Left renal pelvis (tissue), 4 donors: ENCODE measurements around the gene ANKH. TPM values are rescaled to one million over a fixed set of nuclear protein-coding genes. Genes with fewer than 3 reads are reported as not detected.

Experiments
- DNase-seq, 4 donors: peaks; one replicate each; pipeline ENCODE4 v3.0.0-alpha.2; 2013; ENCODE audit warnings: low read depth in 4 of 4, low spot score in 3 of 4
- polyA plus RNA-seq, 4 donors: library from polyadenylated mRNA; unstranded; fragments of 120-200 nt; gene quantifications; one replicate each; pipeline ENCODE4 v1.2.1, GENCODE V29; 2013; ENCODE audit not compliant: insufficient read length in 4 of 4

ANKH gene
- polyA plus RNA-seq, 4 donors: 11.0 to 22.5 (median 15.8) TPM

DNA sequence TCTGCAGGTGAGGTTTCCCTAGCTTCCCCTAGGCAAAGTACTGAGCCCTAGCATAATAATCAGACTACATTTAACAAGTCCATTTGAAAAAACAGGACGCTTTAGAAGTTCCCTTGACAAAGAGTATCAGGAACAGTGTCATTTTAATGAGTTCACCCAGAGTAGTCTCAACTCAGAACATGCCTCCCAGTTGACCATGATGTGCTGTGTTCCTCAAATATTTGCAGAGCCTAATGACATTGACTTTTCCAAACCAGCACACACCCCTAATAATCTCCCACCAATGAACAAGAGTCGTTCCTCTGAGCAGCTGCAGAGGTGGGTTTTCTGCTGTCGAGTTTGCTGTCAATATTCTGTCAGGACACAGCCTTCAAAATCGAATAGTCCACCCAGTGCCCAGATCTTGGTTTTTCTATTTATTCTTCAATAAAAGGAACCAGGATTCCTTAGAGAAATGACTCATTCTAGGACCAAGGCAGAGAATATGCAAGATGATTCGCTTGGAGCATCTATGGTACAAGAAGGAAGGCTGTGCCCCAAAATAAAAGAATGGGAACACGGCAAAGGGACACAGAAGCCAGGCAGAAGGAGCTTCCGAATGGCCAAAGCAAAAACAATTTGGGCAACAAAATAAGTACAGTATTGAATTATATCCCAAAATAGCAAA lies 149.5 kb downstream of the ANKH start:
- no peak for DNase-seq

DNA sequence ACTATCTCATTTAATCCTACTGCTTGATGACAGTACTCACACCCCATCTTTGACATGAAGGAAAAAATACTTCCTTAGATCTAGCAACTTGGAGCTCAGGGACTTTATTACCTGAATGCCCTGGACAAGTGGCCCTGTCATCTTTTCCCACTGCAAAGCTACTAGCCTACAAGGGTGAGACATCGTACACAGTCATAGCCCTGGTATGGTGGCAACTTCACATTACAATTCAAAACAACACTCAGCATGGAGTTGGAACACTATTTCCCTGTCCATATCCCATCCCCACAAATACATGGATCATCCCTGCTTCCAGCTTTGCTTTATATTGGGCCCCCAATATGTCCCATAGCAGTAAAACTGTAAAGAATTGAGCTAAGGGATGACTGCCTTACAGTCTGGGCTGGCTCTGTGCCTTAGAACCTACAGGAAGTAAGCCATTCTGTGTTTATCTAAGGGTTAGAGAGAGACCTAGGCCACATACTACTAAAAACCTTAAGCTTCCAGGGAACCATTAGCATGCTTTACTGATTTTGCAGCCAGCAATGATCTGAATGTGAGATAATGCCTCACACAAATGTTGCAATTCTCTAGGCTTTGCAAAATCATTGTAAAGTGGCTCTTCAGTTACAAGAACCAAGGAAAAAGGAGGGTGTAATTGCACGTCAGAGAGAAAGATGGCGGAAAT lies 151.2 kb downstream of the ANKH start:
- DNase-seq: no peak

DNA sequence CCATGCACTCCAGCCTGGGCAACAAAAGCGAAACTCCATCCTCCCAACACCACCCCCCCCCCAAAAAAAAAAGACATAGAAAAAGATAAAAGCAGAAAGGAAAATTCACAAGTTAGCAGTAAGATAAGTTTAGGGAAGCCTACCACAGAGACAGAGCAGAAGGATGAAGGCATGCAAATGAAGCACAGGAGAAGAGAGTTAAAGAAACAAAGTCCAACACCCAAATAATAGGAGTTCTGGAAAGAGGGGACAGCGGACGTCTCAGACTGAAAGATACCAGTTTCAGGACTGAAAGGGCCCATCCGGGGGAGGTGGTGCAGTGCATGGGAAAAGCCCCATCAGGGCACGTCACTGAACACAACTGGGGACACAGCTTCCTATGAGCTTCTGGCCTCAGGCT lies 152.8 kb downstream of the ANKH start:
- no peak for DNase-seq

DNA sequence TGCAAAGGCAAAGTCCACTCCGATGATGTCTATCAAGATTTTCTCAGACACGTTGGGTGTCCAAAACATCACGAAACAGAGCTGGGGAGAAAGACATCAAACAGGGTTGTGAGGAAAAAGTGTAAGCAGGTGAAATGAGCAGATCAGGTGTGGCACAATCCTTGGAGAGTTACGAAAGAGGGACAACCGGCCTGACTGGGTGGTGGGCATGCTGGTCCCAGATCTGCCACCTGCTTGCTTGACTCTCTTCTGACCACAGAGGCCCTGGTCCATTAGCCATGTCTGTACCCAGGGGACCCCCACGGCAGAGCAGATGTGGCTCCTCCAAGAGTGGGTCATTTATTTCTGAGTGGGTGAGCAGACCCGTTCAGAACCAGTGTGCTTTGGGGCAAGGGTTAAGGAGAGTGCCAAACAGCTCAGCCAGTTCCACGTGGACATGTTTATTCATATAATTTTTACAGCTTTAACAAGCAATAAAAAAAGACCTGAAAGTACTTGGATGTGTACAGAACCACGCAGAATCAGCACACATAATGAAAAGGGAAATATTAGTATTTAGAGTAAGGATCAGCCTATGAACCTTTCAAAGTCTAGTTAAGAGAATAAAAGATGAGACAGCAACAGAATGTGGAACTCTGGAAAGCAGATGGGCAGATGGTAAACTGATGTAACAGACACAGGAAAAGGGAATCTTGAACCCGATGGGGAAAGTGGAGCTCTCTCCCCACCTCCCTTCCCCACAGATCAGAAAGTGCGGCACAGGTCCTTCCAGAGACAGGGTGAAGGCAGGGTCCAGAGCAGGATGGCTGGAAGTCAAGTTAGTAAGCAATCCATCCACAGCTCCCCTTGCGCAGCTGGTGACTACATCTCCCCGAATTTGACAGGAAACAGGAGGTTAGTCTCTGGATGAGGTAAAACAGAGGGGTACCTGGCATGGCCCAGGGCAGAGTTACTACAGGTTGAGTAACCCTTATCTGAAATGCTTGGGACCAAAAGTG lies 154.5 kb downstream of the ANKH start:
- DNase-seq: no peak

DNA sequence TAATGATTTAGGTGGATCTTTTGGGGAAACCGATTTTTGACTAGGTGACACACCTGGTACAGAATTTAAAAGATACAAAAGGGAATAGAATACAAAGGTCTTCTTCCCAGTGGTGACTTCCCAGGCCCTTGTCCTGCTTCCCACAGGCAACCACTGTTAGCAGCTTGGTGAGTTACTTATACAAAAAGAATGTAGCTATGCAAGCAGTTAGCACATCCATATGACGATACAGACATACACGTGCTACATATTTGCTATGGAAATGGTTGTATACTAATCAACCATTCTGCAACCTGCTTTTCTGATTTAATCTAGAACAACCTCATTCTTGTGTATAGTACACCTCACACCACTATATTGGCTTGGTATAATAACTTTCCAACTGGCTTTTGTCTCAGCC lies 156.1 kb downstream of the ANKH start:
- DNase-seq: no peak

DNA sequence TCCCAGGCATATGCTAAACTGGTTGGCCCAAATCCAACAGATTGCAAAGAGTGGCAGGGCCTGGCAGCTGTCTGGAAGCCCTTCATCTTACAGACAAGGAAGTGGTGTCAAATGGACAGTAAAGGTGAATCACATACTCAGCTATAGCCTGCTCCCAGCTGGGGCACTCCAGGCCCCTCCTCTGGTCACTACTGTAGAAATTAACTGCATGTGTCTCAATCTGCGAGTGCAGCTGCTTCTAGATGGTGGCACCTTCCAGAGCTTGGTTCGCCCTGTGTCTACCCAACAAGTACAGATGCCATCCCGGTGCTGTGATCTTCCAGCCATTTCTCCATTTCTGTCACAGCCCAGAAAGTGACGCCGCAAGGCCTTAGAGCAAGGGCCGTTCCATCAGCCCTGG lies 156.9 kb downstream of the ANKH start:
- DNase-seq: no peak

DNA sequence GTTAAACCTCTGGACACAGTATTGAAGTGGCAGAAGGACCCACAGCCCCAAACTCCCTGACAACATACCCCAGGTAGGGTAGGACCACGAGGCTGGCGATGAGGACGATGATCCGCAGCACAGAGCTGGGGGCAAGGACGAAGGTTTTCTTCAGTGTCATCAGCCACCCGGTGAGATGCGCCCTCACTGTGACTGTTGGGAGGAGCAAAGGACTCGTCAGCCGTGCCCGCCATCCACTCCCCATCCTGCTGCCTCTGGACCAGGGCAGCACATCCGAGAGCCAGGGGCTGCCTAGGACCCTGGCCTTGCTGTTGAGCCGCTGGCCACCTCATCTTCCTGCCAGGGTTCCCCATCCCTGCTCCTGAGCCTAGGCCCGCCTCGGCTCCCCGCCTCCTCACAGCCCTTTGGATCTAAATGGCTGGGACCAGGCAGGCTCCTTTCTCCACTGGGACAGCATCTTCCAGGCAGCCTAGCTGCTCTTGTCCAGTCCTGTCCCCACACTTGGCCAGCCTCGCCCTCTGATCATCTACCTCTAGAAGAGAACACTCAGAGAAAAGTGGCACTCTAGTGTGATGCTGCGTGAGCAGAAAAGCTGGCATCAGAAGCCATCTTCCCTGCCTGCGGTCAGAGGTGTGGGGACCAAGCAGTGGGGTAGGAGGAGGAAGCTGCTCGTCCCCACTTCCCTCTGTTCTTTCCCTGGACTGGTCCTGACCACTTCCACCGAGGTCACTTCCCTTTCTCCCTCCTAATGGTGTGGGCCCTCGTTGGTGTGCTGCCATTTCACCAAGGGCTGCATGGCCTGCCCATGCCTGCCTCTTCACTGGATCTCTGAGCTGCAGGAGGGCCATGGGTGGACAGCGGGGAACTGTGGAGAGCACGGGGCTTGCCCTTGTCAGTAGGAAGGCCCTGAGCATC lies 157.8 kb downstream of the ANKH start:
- no peak for DNase-seq

DNA sequence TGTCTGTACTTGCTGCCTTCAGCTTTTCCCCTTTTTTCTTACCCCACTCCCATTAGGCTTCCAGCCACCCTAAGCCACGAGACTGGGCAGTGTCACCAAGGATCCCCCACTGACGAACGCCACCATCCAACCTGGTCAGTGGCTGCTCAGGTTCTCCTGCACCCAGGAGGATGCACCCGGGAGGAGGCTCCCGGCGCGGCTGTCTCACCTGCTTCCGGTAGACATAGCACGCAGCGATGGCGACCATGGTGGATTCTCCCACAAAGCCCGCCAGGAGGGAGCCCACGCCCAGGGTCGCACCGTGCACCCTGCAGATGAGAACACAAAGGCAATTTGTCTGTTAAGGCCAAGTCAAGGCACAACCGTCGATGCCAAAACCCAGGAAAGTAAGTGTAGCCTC lies 158.9 kb downstream of the ANKH start:
- DNase-seq: no peak

DNA sequence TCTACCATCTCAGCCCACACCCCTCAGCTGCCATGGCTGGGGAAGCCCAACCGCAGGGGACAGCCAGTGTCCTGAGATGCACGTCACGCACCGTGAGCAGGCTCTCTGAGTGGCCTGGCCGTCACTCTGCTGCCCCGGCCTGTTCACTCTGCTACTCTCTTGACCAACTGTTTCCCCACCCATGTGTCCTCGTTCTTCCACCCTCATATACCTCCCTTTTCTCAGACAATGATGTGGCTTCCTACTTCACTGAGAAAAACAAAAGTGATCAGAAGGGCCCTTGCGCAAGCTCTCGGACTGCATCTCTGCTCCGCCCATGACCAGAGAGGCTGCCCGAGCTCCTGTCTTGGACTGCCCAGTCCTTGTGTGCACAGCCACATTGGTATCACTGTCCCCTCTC lies 159.4 kb downstream of the ANKH start:
- no peak for DNase-seq

DNA sequence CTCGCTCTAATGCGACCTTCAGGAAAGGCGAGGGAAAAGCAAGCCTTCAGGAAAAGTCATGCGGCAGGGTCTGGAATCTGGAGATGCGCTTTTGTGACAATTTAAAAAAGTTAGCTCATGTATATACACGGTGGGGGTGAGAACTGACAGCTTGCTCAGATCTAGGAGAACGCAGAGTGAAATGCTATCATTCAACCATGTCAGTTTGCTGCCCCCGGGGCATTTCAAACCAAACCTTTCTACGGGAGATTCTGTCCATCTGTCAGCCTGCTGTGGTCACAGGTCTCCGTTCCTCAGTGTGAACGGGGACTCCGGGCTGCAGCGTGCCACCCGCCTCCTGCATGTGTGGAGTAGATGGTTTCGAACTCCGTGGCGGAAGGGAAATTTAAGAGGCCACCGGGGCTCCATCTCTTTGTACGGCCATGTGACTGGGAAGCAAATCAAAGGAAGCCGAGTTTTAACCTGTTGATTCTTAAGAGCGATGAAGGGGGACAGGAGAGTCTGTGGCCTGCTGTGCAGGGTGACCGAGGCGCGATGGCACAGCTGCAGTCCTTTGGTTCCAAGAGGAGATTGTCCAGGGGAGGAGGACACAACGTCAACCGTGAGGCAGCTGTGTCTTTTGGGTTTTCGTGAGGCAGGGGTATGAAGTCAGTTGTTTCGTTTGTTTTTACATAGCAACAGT lies 161.1 kb downstream of the ANKH start:
- DNase-seq: no peak

DNA sequence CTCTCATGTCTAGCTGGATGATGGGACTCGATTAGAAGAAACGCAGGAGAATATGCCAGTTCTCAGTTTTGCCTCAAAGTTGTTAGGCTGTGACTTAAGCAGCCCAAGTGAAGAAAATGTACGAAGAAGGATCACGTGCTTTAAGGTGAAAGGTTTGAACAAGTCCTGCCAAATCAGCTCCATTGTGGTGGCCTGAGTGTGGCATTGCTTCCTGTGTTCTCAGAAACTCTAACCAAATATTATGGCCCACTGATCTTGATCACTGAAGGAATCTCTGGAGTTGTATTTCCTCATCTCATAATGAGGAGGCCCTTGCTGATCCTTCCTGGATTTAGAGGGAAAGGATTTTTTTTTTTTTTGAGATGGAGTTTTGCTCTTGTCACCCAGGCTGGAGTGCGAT lies 163.0 kb downstream of the ANKH start:
- DNase-seq: no peak

DNA sequence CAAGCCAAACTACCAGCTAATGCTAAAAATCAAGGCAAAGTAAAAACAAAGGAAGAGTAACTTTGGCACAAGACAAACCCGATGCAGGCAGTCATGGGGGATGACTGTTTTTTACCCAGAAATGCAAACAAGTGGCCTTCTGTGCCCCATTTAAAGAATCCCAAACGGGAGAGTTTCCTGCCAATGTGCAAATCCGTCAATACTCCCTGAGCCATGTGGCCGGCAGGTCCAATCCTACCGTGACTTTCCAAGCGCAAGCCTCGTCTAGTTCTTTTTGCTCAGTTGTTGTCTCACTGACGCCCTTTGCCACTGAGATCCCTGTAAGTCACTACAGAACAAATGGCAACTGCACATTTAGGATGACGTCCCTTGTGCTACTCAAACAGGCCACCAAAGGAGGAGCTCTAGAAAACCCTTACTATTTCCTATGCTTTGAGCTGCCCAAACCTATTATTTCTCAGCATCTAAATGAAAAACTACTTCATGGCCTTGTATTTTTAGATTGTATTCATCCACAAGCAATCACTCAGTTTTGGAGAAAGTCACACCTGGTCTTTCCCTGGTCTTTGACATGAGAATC lies 163.7 kb downstream of the ANKH start:
- no peak for DNase-seq

DNA sequence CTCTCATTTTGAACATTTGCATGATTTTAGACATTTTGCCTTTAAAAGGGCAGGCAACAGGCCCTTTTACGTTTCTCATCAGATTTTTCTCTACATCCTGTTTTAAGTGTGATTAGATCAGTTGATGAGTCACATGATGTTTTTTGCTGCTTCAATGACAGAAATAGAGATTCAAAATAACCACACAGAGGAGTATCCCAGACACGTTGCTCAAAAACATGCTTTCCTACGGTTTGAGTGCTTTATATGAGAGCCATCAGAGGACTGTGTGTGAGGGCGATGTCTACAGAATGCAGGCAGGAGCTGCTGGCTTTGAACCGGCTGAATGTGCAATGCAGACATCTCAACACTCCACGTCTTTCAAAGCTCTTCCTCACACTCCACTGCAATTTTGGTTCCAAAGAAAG lies 165.0 kb downstream of the ANKH start:
- no peak for DNase-seq

DNA sequence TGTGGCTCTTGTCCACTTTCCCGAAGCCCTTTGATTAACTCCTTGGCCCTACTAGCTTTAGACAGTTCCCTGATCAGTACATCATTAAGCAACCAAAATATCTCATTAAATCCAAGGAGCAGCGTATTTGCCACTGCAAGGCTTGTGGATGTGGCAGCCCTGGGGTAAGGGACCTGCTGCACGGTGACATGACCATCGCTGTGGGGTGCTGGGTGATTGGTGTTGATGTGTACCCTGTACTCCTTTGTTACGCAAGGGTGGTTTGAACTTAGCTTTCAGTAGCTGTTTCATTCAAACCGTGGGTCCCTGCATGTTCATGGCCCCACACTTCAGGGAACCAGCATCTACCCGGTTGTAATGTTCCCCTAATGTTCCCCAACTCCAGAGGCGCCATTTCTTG lies 166.0 kb downstream of the ANKH start:
- no peak for DNase-seq

DNA sequence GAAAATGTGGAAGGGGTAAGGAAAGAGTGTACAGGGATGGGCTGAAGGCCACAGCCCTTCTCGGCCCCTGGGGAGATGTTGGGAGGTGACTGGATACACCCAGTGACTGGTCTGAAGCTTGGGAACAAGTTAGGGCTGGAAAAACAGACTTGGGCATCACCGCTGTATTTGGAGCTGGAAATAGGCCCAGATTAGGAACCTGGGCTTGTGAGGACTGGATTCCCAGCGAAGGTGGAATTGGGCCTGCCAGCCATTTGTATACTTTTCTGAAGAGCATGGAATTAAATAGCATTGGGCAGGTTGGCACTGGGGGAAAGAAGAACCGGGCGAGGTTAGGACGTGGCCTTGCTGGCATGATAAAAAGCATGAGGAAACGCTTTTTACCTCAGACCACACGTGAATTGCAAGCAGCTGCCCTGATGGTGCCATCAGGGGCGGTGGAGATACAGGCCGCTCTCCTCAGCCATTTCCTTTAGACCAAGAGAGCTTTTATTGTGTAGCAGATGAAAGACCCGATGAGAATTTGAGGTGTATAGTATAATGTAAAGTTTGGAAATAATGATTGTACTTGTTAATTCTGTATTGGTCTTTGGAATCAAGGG lies 169.2 kb downstream of the ANKH start:
- no peak for DNase-seq

DNA sequence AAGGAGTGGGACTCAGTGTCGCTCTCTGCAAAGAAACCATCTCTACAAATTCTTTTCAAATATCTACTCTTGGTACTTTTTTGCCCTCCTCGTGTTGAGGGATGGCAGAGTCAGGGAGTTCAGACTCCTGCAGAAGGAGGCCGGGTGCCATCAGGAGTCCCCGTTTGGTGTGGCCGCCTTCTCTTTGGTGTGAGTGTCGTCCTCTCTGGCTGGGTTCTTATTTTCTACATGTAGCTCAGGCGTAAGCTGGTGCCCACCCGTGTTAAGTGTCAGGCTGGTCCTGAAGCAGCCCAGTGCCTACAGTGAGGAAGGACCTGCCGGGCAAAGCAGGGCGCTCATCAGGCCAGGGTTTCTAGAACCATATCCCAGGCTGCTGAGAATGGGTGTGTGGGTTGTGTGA lies 170.0 kb downstream of the ANKH start:
- no peak for DNase-seq

DNA sequence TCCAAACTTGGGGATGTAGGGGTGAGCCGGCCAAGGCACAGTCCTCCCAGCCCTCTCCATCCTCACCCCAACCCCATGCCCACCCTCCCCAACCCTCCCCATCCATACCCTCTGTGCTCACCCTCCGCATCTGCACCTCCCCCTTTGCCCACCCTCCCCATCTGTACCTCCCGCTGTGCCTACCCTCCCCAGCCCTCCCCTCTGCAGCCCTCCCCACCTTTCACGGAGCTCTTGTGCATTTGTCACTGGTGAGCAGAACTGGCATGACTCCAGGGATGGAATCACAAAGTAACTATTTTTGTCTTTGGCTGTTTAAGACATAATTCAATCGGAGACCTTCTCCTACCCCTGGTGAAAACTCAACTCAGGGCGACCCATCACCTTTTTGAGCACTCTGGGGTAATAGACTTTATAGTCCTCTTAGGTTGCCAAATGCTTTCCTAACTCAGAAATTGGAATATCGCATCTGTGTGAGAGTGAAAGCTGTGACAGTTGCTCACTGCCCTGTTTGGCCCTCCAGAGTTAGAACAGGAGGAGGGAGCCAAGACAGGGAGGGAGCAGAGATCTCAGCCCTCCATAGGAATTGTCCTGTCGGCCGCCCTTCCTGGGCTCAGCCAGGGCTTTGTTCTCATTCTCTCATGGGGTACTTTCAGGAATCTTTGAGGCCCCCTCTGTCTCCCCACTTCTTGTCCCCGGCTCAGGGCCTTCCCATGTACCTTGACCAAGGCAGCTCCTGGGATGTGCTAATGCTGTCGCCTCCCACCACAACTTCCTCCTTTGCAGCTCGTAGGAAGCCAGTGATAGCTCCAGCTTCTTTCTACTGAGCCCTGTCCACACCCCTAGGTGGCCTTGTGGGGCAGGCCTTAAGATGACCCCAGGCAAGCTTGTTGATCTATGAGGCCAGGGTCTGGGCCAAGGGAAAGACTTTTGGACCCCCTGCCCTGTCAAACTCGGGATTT lies 170.8 kb downstream of the ANKH start:
- no peak for DNase-seq
